Stimulated activated CD8-positive, alpha-beta memory T cell treated with anti-CD3 and anti-CD28 coated beads, Interleukin-15, amount 100 ng/mL, for 24 hours (primary cell): Measurements from ENCODE around the gene MAGEL2.

Source experiments
- DNase-seq: peaks from one replicate; pipeline ENCODE4 v3.0.0-alpha.2; 2020; ENCODE audit warnings: low read depth

MAGEL2 gene

GRCh38 chr15:23647421-23648370 is at the start of gene MAGEL2:
Gene MAGEL2, minus strand, starts transcription at chr15:23647867. Its CDS starts 125 bp downstream, at chr15:23647742.
- DNase-seq: no peak

GRCh38 chr15:23695282-23695681 is 47.6 kb upstream of the MAGEL2 start:
- no peak for DNase-seq

- DNase-seq: no peak
These were observed 46.9 kb upstream of the MAGEL2 start for GRCh38 chr15:23694592-23694991.

- no peak for DNase-seq
These were observed 42.8 kb upstream of the MAGEL2 start for GRCh38 chr15:23690450-23690852.

GRCh38 chr15:23690015-23690414 is 42.3 kb upstream of the MAGEL2 start:
- DNase-seq: no peak

- no peak for DNase-seq
These were observed 39.4 kb upstream of the MAGEL2 start, which contains the start of gene NDN for GRCh38 chr15:23687143-23687470. Gene NDN, minus strand, starts transcription at chr15:23687305. Its CDS starts 88 bp downstream, at chr15:23687217.

- DNase-seq: no peak
These were observed 38.9 kb upstream of the MAGEL2 start for GRCh38 chr15:23686466-23687142.

- no peak for DNase-seq
These were observed 23.8 kb upstream of the MAGEL2 start for GRCh38 chr15:23671481-23671880.

GRCh38 chr15:23670970-23671369 is 23.3 kb upstream of the MAGEL2 start:
- DNase-seq: no peak

- no peak for DNase-seq
These were observed 15.6 kb upstream of the MAGEL2 start for GRCh38 chr15:23663232-23663631.

- peak; percentile 6 for DNase-seq
These were observed 1.4 kb upstream of the MAGEL2 start for GRCh38 chr15:23648920-23649515.

- DNase-seq: no peak
These were observed 719 bp downstream of the MAGEL2 start for GRCh38 chr15:23647001-23647295.

GRCh38 chr15:23646165-23647000 is 1.3 kb downstream of the MAGEL2 start:
- no peak for DNase-seq

GRCh38 chr15:23645371-23646164 is 2.1 kb downstream of the MAGEL2 start:
- DNase-seq: no peak

GRCh38 chr15:23644829-23645228 is 2.8 kb downstream of the MAGEL2 start:
- DNase-seq: no peak

- no peak for DNase-seq
These were observed 5.1 kb downstream of the MAGEL2 start for GRCh38 chr15:23642413-23643044.

- no peak for DNase-seq
These were observed 13.5 kb downstream of the MAGEL2 start for GRCh38 chr15:23634181-23634580.

GRCh38 chr15:23629234-23629805 is 18.3 kb downstream of the MAGEL2 start:
- DNase-seq: no peak

GRCh38 chr15:23628612-23629233 is 18.9 kb downstream of the MAGEL2 start:
- no peak for DNase-seq

- no peak for DNase-seq
These were observed 31.1 kb downstream of the MAGEL2 start for GRCh38 chr15:23616536-23616935.
